Fibroblast of pulmonary artery (primary cell): Measurements from ENCODE around the gene PDE4D.

Experiments used
- DNase-seq: peaks from one replicate; pipeline ENCODE4 v3.0.0-alpha.2; 2010; ENCODE audit warnings: low read depth
- H3K4me3 ChIP-seq: replicated peaks from 2 replicates; pipeline ENCODE4 v1.5.1; 2011; ENCODE audit warnings: low read depth, mild to moderate bottlenecking, control low read depth, low read length, moderate library complexity
- CTCF ChIP-seq: IDR thresholded peaks from 2 replicates; pipeline ENCODE4 v1.5.1; 2011; ENCODE audit warnings: mild to moderate bottlenecking, control low read depth, low read length, inconsistent platforms; ENCODE audit errors: missing control alignments

The PDE4D gene

DNA sequence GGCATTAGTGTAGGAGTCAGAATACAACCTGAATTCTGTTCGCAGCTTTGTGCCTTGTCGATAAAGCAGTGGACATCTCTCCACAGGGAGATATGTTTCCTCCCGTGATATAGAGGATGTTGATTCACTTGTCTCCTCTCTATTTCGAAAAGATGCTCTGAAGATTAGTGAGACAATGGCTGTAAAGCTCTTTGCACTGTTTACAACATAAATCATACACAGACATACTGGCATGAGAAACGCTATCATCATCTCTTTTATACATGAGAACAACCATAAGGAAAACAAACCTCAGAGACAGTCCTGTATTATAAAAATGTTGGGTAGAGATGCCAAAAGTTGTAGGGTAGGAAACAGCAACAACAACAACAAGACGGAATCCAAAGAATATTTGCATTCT is 803.2 kb downstream of the PDE4D start:
- no peak overlapping the region for H3K4me3 ChIP-seq
- DNase-seq = no peak
- no peak for TF ChIP-seq CTCF

DNA sequence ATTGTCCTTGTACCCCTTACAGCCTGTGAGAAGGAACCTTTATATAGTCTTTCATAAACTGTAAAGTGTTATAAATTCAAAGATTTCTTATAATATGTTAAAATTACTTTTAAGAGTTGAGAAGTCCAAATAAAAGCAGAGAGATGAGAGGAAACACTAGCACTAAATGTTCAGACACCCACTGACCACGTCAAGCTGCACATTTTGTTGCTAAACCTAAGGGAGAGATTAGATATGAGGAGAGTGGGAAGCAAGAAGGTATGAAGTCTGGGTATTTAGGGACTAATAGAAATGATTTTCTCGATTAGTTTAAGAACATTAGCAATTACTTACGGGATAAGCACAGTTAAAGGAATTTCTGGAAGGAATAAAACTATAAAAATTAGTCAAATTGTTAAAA is 803.8 kb downstream of the PDE4D start:
- peak; percentile 38 for DNase-seq
- no peak overlapping the region for H3K4me3 ChIP-seq

DNA sequence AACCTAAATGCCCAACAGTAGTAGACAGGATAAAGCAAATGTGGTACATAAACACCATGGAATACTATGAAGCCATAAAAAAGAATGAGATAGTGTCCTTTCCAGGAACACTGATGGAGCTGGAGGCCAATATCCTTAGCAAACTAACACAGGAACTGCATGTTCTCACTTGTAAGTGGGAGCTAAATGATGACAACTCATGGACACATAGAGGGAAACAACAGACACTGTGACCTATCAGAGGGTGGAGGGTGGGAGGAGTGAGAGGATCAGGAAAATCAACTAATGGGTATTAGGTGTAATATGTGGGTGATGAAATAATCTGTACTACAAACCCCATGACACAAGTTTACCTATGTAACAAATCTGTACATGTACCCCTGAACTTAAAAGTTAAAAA is 805.0 kb downstream of the PDE4D start:
- no peak for DNase-seq
- TF ChIP-seq CTCF = no peak
- no peak overlapping the region for H3K4me3 ChIP-seq

More for the DNA sequence above, 803.8 kb downstream of the PDE4D start:
- no peak for TF ChIP-seq CTCF

- no peak for TF ChIP-seq CTCF
- H3K4me3 ChIP-seq = no peak overlapping the region
- no peak for DNase-seq
Observed at GRCh38 chr5:59086024-59086423, 807.5 kb downstream of the PDE4D start.

DNA sequence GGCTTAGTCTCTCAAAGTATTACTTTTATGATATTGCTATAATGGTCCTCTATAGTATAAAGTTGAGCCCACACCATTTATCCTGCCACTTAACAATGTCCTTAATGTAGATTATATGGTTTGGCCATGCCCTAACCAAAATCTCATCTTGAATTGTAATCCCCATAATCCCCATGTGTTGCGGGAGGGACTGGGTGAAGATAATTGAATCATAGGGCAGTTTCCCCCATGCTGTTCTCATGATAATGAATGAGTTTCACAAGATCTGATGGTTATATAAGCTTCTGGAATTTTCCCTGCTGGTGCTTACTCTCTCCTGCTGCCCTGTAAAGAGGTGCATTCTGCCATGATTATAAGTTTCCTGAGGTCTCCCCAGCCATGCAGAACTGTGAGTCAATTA is 811.8 kb downstream of the PDE4D start:
- no peak for DNase-seq
- TF ChIP-seq CTCF = no peak
- H3K4me3 ChIP-seq = no peak overlapping the region

DNA sequence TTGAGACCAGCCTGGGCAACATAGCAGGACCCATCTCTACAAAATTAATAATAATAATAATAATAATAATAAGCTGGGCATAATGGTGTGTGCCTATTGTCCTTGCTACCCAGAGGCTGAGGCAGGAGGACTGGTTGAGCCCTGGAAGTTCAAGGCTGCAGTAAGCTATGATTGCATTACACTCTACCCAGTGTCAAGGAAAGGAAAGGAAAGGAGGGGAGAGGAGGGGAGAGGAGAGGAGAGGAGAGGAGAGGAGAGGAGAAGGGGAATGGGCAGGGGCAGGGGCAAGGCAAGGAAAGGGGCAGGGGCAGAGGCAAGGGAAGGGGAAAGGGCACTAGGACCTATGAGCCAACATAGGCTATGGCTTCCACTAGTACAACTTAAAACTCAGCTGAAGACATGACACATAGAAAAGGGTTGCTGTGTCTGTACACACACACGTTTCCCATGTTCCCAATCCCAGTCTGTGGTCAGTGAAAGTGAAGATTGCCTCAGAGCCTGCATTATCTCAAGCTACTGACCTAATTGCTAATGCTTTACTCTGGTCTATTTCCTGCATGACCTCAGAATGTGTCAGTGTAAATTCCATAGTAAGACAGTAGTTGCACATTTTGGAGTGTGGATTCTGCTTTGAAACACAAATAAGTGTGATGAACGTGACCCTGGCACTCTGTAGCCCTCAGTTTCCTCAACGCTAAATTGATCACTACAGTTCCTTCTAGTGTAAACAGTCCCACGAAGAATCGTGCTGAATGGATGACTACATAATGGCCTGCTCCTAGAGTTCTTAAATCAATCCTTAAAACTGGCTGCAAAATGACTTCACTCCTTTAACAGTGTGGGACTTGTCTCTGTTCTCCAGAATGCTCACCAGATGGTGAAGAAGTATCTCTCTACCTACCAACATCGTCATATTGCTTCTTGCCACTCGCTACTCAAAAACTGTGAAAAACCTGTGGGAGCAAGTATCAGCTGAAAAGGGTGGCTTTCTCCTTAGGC is 813.6 kb downstream of the PDE4D start:
- no peak overlapping the region for H3K4me3 ChIP-seq
- no peak for TF ChIP-seq CTCF
- DNase-seq = peak; percentile 98
